OCI-LY3 (cell line): ENCODE measurements around the gene OBSCN.

ENCODE experiments used
- EZH2phosphoT487 ChIP-seq: fragments of 200-600 bp; shearing (Covaris generic); IDR thresholded peaks from 2 replicates; pipeline ENCODE4 v1.6.1; 2018; ENCODE audit warnings: antibody characterized with exemption, mixed run types, low read depth
- TF ChIP-seq, protein P1 (sequence below): fragments of 200-600, 300-600 bp; sonication (generic); IDR thresholded peaks from 2 replicates; pipeline ENCODE4 v1.5.1; 2014; ENCODE audit warnings: antibody characterized with exemption, low read length, low read depth

DNA sequence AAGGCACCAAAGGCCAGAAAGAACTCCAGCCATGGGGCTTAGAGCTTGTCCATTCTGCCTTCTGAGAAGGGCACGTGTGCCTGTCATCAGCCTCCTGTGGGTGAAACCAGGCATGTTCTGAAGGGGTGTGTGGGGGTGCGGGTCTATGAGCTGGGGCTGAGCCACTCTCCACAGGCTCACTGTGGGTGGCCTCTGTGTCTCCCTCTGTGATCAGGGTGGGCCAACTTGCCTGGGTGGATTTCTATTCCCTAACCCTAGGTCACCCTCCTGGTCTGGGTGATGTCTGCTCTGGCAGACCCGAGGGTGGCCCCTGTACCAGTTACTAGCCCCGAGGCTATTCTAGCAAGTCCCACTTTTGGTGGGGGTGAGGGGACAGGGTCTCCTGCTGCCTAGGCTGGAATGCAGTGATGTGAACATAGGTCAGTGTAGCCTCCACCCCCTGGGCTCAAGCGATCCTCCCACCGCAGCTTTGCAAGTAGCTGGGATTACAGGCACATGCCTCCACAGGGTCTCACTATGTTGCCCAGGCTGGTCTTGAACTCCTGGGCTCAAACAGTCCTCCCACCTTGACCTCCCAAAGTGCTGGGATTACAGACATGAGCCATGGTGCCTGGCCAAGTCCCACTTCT lies 104.4 kb downstream of the OBSCN start:
- no peak for TF ChIP-seq EZH2phosphoT487
- TF ChIP-seq, protein P1, sequence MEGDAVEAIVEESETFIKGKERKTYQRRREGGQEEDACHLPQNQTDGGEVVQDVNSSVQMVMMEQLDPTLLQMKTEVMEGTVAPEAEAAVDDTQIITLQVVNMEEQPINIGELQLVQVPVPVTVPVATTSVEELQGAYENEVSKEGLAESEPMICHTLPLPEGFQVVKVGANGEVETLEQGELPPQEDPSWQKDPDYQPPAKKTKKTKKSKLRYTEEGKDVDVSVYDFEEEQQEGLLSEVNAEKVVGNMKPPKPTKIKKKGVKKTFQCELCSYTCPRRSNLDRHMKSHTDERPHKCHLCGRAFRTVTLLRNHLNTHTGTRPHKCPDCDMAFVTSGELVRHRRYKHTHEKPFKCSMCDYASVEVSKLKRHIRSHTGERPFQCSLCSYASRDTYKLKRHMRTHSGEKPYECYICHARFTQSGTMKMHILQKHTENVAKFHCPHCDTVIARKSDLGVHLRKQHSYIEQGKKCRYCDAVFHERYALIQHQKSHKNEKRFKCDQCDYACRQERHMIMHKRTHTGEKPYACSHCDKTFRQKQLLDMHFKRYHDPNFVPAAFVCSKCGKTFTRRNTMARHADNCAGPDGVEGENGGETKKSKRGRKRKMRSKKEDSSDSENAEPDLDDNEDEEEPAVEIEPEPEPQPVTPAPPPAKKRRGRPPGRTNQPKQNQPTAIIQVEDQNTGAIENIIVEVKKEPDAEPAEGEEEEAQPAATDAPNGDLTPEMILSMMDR = no peak
